SU-DHL-6 (cell line): ENCODE data around the gene BRD4.

Source experiments
- H2AFZ ChIP-seq: fragments of 200-600 bp; sonication (generic); 2 replicates; pipeline ENCODE4 v1.6.1; 2014; ENCODE audit warnings: low read depth, mild to moderate bottlenecking, moderate library complexity, mixed read lengths, antibody characterized with exemption, low read length; ENCODE audit not compliant: severe bottlenecking
- H3F3A ChIP-seq: fragments of 200-600 bp; shearing (Covaris generic); 2 replicates; pipeline ENCODE4 v1.6.0; 2016; ENCODE audit warnings: antibody characterized with exemption, mild to moderate bottlenecking; ENCODE audit not compliant: insufficient read depth
- H3K27ac ChIP-seq: fragments of 200-600 bp; sonication (generic); 2 replicates; pipeline ENCODE4 v1.5.1; 2016; ENCODE audit warnings: low read depth, mild to moderate bottlenecking, low read length, moderate library complexity, mixed read lengths
- H3K27me3 ChIP-seq: fragments of 200-600 bp; sonication (generic), shearing (Covaris generic); 2 replicates; pipeline ENCODE4 v1.6.0; 2014; ENCODE audit warnings: mild to moderate bottlenecking, low read length
- H3K36me3 ChIP-seq: fragments of 200-600 bp; sonication (generic); 2 replicates; pipeline ENCODE4 v1.6.1; 2014; ENCODE audit warnings: mild to moderate bottlenecking, low read length, mixed read lengths
- H3K4me2 ChIP-seq: fragments of 300-600, 200-600 bp; shearing (Covaris generic), sonication (generic); 2 replicates; pipeline ENCODE4 v1.6.0; 2014; ENCODE audit warnings: low read length, low read depth, mild to moderate bottlenecking; ENCODE audit not compliant: poor library complexity, severe bottlenecking
- H3K4me3 ChIP-seq: fragments of 200-600 bp; sonication (generic); 2 replicates; pipeline ENCODE4 v1.5.1; 2014; ENCODE audit warnings: antibody characterized with exemption, low read length, mild to moderate bottlenecking, mixed read lengths; ENCODE audit not compliant: insufficient read depth, poor library complexity, severe bottlenecking
- H3K79me2 ChIP-seq: fragments of 200-600 bp; sonication (generic); 2 replicates; pipeline ENCODE4 v1.6.1; 2014; ENCODE audit warnings: mild to moderate bottlenecking, low read length, moderate library complexity; ENCODE audit not compliant: insufficient read depth
- H3K9ac ChIP-seq: fragments of 200-600 bp; sonication (generic); 2 replicates; pipeline ENCODE4 v1.7.0; 2014; ENCODE audit warnings: mild to moderate bottlenecking, low read length
- H3K9me2 ChIP-seq: fragments of 200-600 bp; sonication (generic); replicated peaks from 2 replicates; pipeline ENCODE4 v1.6.1; 2014; ENCODE audit warnings: low read length; ENCODE audit not compliant: insufficient read depth
- H3K9me3 ChIP-seq: fragments of 200-600 bp; sonication (generic); 2 replicates; pipeline ENCODE4 v1.6.1; 2014; ENCODE audit warnings: low read length, mixed read lengths; ENCODE audit not compliant: insufficient read depth
- H4K20me1 ChIP-seq: fragments of 200-600 bp; sonication (generic); 2 replicates; pipeline ENCODE4 v1.6.1; 2014; ENCODE audit warnings: low read depth, mild to moderate bottlenecking, antibody characterized with exemption, low read length, moderate library complexity, mixed read lengths
- EZH2phosphoT487 ChIP-seq: fragments of 200-600 bp; sonication (generic), shearing (Covaris generic); conservative IDR thresholded peaks from 2 replicates; pipeline ENCODE4 v1.6.1; 2018; ENCODE audit warnings: mild to moderate bottlenecking, antibody characterized with exemption, low read length, moderate library complexity, mixed read lengths
- TF ChIP-seq, protein P1 (sequence below): fragments of 200-600 bp; sonication (generic); IDR thresholded peaks from one replicate; pipeline ENCODE4 v1.5.1; 2017; ENCODE audit warnings: antibody characterized with exemption, mild to moderate bottlenecking, low read length, moderate library complexity; ENCODE audit not compliant: insufficient read depth, poor library complexity, severe bottlenecking

Gene BRD4

DNA sequence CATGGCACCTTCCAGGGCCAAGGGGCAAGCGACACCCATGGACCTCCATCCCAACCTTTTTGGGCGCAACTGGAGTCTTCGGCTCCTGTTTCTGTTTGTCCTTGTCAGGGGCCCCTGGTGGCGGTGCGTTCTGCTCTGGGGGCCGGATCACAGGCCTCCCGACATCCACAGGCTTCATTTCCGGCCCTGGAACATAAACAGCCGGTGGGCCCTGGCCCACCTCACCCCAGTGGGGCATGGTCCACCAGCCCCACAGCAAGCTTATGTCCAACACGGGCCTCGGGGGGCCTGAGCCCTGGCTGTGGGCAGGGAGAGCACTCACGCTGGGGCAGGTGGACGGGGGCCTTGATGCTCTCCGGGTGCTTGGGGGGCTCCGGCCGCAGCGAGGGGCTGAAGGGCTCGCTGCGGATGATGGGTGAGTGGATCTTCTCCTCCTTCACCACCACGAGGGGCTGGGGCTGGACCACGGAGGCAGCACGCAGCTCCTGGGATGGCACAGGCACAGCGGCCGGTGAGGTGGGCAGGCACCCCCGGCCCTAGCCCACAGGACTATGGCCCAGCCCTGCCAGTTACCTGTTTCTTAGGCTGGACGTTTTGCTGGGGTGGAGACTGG lies 92.9 kb downstream of the BRD4 start:
- Histone ChIP-seq H4K20me1 (no peaks in the 10 kb centered on the region), H3K4me3 (no peak overlapping the region), H3K9me2 (no peaks in the 10 kb centered on the region), H2AFZ (no peak overlapping the region), H3K27ac (no peak overlapping the region), H3K27me3 (no peaks in the 10 kb centered on the region), H3K79me2 (no peaks in the 10 kb centered on the region), H3K9me3 (no peaks in the 10 kb centered on the region), H3K4me2 (no peak overlapping the region), H3F3A (peaks cover 6% of the 10 kb centered on the region; the same call in 1 of the 2 replicates), H3K9ac (no peak overlapping the region), H3K36me3 (peaks cover 4% of the 10 kb centered on the region; the same call in 1 of the 2 replicates)
- TF ChIP-seq EZH2phosphoT487, result no peak
- TF ChIP-seq, protein P1, sequence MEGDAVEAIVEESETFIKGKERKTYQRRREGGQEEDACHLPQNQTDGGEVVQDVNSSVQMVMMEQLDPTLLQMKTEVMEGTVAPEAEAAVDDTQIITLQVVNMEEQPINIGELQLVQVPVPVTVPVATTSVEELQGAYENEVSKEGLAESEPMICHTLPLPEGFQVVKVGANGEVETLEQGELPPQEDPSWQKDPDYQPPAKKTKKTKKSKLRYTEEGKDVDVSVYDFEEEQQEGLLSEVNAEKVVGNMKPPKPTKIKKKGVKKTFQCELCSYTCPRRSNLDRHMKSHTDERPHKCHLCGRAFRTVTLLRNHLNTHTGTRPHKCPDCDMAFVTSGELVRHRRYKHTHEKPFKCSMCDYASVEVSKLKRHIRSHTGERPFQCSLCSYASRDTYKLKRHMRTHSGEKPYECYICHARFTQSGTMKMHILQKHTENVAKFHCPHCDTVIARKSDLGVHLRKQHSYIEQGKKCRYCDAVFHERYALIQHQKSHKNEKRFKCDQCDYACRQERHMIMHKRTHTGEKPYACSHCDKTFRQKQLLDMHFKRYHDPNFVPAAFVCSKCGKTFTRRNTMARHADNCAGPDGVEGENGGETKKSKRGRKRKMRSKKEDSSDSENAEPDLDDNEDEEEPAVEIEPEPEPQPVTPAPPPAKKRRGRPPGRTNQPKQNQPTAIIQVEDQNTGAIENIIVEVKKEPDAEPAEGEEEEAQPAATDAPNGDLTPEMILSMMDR, result no peak

DNA sequence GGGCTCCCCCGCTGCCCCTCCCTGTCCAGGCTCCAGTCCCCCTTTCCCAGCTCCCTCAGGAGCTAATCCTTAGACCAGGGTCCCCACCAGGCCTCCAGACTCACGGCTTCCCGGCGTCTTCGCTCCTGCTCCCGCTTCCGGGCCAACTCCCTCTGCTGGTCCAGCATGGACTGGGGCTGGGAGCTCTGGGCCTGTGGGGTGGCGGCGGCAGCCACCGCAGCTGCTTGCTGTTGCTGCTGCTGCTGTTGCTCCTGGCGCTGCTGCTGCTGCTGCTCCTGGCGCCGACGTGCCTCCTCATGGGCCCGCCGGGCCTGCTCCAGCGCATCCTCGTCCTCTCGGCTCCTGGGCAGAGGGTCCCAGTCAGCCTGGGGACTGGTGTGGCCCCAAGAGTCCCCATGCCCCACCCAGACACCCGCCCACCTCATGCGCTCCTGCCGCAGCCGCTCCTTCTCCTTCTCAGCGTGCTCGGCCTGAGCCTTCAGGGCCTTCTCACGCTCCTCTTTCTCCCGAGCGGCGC lies 93.6 kb downstream of the BRD4 start:
- no peaks in the 10 kb centered on the region for H3K27me3 ChIP-seq
- no peak overlapping the region for H3K27ac ChIP-seq
- no peak for TF ChIP-seq EZH2phosphoT487
- TF ChIP-seq, protein P1, result no peak
- no peak overlapping the region for H2AFZ ChIP-seq
- no peak overlapping the region for H3K4me3 ChIP-seq
- no peaks in the 10 kb centered on the region for H3K9me3 ChIP-seq
- H3F3A ChIP-seq, result peaks cover 8% of the 10 kb centered on the region; the same call in 1 of the 2 replicates
- H3K9me2 ChIP-seq, result no peaks in the 10 kb centered on the region
- peaks cover 4% of the 10 kb centered on the region; the same call in 1 of the 2 replicates for H3K36me3 ChIP-seq
- no peaks in the 10 kb centered on the region for H3K79me2 ChIP-seq
- no peaks in the 10 kb centered on the region for H4K20me1 ChIP-seq
- H3K4me2 ChIP-seq, result no peak overlapping the region
- no peak overlapping the region for H3K9ac ChIP-seq

DNA sequence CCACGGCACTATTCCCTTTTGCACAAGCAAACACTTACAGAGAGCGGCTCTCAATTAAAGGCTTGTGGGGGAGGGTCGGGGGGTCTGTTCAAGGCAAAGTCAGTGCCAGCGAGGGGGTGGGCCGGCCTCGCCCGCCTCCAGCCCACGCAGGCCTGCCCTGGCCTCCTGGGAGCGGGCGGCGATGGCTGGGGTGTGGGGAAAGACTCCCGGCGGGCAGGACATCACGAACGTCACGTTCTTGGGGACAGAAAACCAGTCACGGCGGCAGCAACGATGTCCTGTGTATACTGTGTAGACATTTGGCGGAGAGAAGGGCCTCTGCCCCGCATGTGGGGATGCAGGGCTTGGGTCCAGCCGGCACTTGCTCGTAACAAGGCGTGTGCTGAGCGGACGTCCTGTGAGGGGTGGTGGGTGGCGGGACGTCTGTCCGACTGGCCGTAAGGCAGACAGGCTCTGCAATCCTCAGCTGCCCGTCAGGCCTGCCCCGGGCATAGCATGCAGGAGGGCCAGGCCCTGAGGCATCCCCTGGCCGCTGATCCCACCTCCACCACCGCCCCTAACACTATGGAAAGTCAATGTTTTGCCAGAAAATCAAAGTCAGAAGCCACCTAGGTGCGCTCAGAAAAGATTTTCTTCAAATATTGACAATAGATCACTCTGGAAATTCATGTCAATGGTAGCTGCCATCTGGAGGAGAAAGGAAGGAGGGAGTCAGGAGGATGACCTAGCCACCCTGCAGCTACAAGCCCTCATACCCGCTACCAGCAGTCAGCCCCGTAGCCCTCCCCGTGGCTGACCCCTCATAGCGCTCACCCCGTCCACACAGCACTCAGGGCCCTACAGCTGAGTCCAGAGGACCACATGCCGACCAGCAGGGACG lies 94.3 kb downstream of the BRD4 start:
- no peak for TF ChIP-seq EZH2phosphoT487
- TF ChIP-seq, protein P1, result no peak
- Histone ChIP-seq H3K9me2 (no peaks in the 10 kb centered on the region), H3K9ac (no peak overlapping the region), H2AFZ (no peak overlapping the region), H3K27ac (no peak overlapping the region), H4K20me1 (no peaks in the 10 kb centered on the region), H3K27me3 (no peaks in the 10 kb centered on the region), H3K79me2 (no peaks in the 10 kb centered on the region), H3F3A (peaks cover 8% of the 10 kb centered on the region; the same call in 1 of the 2 replicates), H3K4me2 (no peak overlapping the region), H3K9me3 (no peaks in the 10 kb centered on the region), H3K36me3 (peaks cover 4% of the 10 kb centered on the region; the same call in 1 of the 2 replicates), H3K4me3 (no peak overlapping the region)
